ENCODE data around the gene GPRC5C.

- TF ChIP-seq SNAI2 (CRISPR knock-in tag; IDR thresholded peaks at IDR 0.05), result no peak
- TF ChIP-seq CREB5 (CRISPR knock-in tag; IDR thresholded peaks at IDR 0.05; ENCODE audit: low read depth), result no peak
- no peak for TF ChIP-seq ARNTL (CRISPR knock-in tag; IDR thresholded peaks at IDR 0.05; ENCODE audit: borderline replicate concordance, low read depth)
- TF ChIP-seq TOX (CRISPR knock-in tag; IDR thresholded peaks at IDR 0.05; ENCODE audit: borderline replicate concordance), result no peak
- TF ChIP-seq TSHZ2 (CRISPR knock-in tag; IDR thresholded peaks at IDR 0.05), result no peak
- no peak for TF ChIP-seq RARB (CRISPR knock-in tag; IDR thresholded peaks at IDR 0.05)
- no peak for TF ChIP-seq PPARA (CRISPR knock-in tag; IDR thresholded peaks at IDR 0.05; ENCODE audit: borderline replicate concordance)
- no peak for TF ChIP-seq ESRRG (CRISPR knock-in tag; IDR thresholded peaks at IDR 0.05)
- no peak for TF ChIP-seq PATZ1 (CRISPR knock-in tag; IDR thresholded peaks at IDR 0.05; ENCODE audit: borderline replicate concordance)
Observed at GRCh38 chr17:74442670-74443515, 11.0 kb downstream of the GPRC5C start.

All from SK-N-SH treated with all-trans-retinoic acid at 6 μM for 48 hours (cell line).